ENCODE data around the gene ZNF579. TPM values are rescaled to one million over a fixed set of nuclear protein-coding genes. Genes with fewer than 3 reads are reported as not detected.

ZNF579 gene
- total and polyA plus RNA-seq, 9 of the 15 experiments (the other 6 are each of a cell fraction or from before 2014, with no cell fraction given), result 0.06 to 15.9 (median 1.6) TPM

DNA sequence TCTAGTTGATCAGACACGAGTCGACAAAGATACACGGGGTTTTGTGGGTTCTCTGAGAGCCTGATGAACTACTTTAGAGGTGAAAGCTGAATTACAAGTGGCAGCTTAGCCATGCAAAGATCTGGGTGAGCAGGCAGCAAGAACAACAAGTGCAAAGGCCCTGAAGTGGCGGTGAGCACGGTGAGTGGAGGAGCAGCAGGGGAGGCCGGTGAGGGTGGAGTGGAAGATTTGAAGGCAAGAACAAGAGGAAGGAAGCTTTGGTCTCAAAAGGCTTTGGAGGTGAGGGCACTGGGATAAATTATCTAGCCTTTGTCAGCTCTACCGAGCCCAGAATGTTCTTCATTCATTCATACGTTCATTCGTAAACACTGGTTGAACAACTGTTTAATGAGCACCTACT is 26.2 kb upstream of the ZNF579 start:
- peaks cover 18% of the 10 kb centered on the region for H3K79me2 ChIP-seq (ENCODE audit: control insufficient read depth, insufficient read depth, low read length)
- BruUV-seq (replicated peaks), result TSS peak; percentile 31
- ChIA-PET POLR2A (interaction anchor here (0.8 to 2.2 kb wide), 7 partner anchors 12 to 145 kb away, joined by 3 to 18 read pairs (median 4); partner anchors contain the start of genes U2AF2 and ZNF784), CTCF (ENCODE audit: low intra/inter-chr PET ratio) (interaction anchor here (0.6 to 2.5 kb wide), 4 partner anchors 25 to 95 kb away, joined by 3 to 23 read pairs (median 4); no protein-coding TSS in a partner anchor)
- DNase-seq (ENCODE audit: extremely low read depth in 1 of 4, low spot score in 3 of 4), result no peak
- no peak for FAIRE-seq
- no peaks in the 10 kb centered on the region for H3K27me3 ChIP-seq (ENCODE audit: control insufficient read depth in 2 of 2, insufficient read depth in 2 of 2, low read length in 2 of 2)
- peak overlapping the region; percentile 68; the same call in 1 of the 2 replicates for H2AFZ ChIP-seq (ENCODE audit: low read depth, low read length)
- in situ Hi-C loops (cut with MboI) (no loop called here), intact Hi-C loops (cut with micrococcal nuclease) (loop anchor here (1.0 kb wide), 1 partner anchor 90 kb away; no protein-coding TSS in a partner anchor)
- H4K20me1 ChIP-seq (replicated peaks; ENCODE audit: control insufficient read depth, insufficient read depth, low read length), result no peaks in the 10 kb centered on the region
- H3K9me1 ChIP-seq (ENCODE audit: control insufficient read depth, insufficient read depth, low read length), result no peaks in the 10 kb centered on the region
- 0 out of 2 replicates have a peak, but pooled peaks cover 2% of the 10 kb centered on the region for H3K9me3 ChIP-seq (replicated peaks; ENCODE audit: control insufficient read depth, insufficient read depth, low read depth, low read length)
- ATAC-seq, result no peak
- peak overlapping the region; percentile 84 for H3K4me3 ChIP-seq
- H3K36me3 ChIP-seq (ENCODE audit: control insufficient read depth, insufficient read depth, low read length), result peaks cover 16% of the 10 kb centered on the region; the same call in 2 of the 3 replicates
- peaks cover 19 to 37% of the 10 kb centered on the region in 2 experiments for H3K4me1 ChIP-seq (replicated peaks in 1 of 2; ENCODE audit: control insufficient read depth in 2 of 2, insufficient read depth in 2 of 2, low read length in 2 of 2)
- 69% methylated on average over 9 of the region's 9 CpGs for WGBS (ENCODE audit: insufficient coverage, low coverage, missing lambda C conversion rate)
- peak overlapping the region; percentile 65 to 89 for H3K9ac ChIP-seq (ENCODE audit: insufficient read depth in 1 of 2, low read depth in 2 of 2, low read length in 2 of 2)
- H3K4me2 ChIP-seq (ENCODE audit: insufficient read depth, low read length), result peak overlapping the region; percentile 97
- peak overlapping the region; percentile 87 for H3K27ac ChIP-seq (ENCODE audit: extremely low read depth, low read depth, low read length)
- TF ChIP-seq EGR1 (conservative IDR thresholded peaks at IDR 0.05) (no peak), TBL1XR1 (IDR thresholded peaks at IDR 0.05; ENCODE audit: low read length in 2 of 2) (no peak), NONO (IDR thresholded peaks at IDR 0.05; ENCODE audit: low read depth in 2 of 2, low read length in 1 of 2) (no peak), ZNF217 (CRISPR knock-in tag; IDR thresholded peaks at IDR 0.05) (no peak), NEUROD1 (IDR thresholded peaks at IDR 0.05; ENCODE audit: borderline replicate concordance, low read depth, low read length, partially characterized antibody) (no peak), CHD1 (IDR thresholded peaks at IDR 0.05; ENCODE audit: low read length) (no peak), KLF6 (CRISPR knock-in tag; IDR thresholded peaks at IDR 0.05; ENCODE audit: borderline replicate concordance) (no peak), SIX5 (IDR thresholded peaks at IDR 0.05; ENCODE audit: borderline replicate concordance in 1 of 2, insufficient read depth in 1 of 2, low read depth in 1 of 2, low read length in 2 of 2) (no peak)
- TF ChIP-seq, protein P1, sequence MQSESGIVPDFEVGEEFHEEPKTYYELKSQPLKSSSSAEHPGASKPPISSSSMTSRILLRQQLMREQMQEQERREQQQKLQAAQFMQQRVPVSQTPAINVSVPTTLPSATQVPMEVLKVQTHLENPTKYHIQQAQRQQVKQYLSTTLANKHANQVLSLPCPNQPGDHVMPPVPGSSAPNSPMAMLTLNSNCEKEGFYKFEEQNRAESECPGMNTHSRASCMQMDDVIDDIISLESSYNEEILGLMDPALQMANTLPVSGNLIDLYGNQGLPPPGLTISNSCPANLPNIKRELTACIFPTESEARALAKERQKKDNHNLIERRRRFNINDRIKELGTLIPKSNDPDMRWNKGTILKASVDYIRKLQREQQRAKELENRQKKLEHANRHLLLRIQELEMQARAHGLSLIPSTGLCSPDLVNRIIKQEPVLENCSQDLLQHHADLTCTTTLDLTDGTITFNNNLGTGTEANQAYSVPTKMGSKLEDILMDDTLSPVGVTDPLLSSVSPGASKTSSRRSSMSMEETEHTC (IDR thresholded peaks at IDR 0.05), result no peak

Measured in K562 (cell line).